ENCODE results near the gene DNAJC27. TPM values are rescaled to one million over a fixed set of nuclear protein-coding genes. Genes with fewer than 3 reads are reported as not detected.

Gene DNAJC27
- total and polyA plus RNA-seq, 2 of the 13 experiments (the other 11 are each of a cell fraction or from before 2014, with no cell fraction given) = 3.1 to 3.7 TPM

GRCh38 chr2:24971536-24972314 lies at the start of gene DNAJC27 (continued):
- peak; percentile 86; the same call in 1 of the 2 replicates for TF ChIP-seq GLI4 (CRISPR knock-in tag; IDR thresholded peaks at IDR 0.05; ENCODE audit: borderline replicate concordance)
- TF ChIP-seq NKX3-1 (CRISPR knock-in tag; IDR thresholded peaks at IDR 0.05) = no peak
- TF ChIP-seq NR0B2 (CRISPR knock-in tag; IDR thresholded peaks at IDR 0.05) = peak; percentile 91
- TF ChIP-seq KDM3A (CRISPR knock-in tag; IDR thresholded peaks at IDR 0.05; ENCODE audit: low read depth) = peak; percentile 71; the same call in 1 of the 2 replicates
- peak; percentile 88 for TF ChIP-seq MIER3 (CRISPR knock-in tag; IDR thresholded peaks at IDR 0.05; ENCODE audit: borderline replicate concordance)
- TF ChIP-seq KDM5A (IDR thresholded peaks at IDR 0.05; ENCODE audit: borderline replicate concordance, low read length) = peak; percentile 60
- TF ChIP-seq CAMTA2 (CRISPR knock-in tag; IDR thresholded peaks at IDR 0.05; ENCODE audit: borderline replicate concordance) = peak; percentile 54
- TF ChIP-seq RCOR2 (CRISPR knock-in tag; IDR thresholded peaks at IDR 0.05) = no peak; the same call in 1 of the 2 replicates
- peak; percentile 50; the same call in 1 of the 2 replicates for TF ChIP-seq SMAD9 (CRISPR knock-in tag; IDR thresholded peaks at IDR 0.05)
- TF ChIP-seq ISL2 (CRISPR knock-in tag; IDR thresholded peaks at IDR 0.05) = peak; percentile 71
- no peak for TF ChIP-seq MTF1 (CRISPR knock-in tag; IDR thresholded peaks at IDR 0.05)
- TF ChIP-seq SRSF4 (IDR thresholded peaks at IDR 0.05; ENCODE audit: low read depth, low read length, poor library complexity, severe bottlenecking) = no peak
- TF ChIP-seq WIZ (CRISPR knock-in tag; IDR thresholded peaks at IDR 0.05) = no peak; the same call in 1 of the 2 replicates
- TF ChIP-seq NFKBIZ (CRISPR knock-in tag; IDR thresholded peaks at IDR 0.05) = no peak; the same call in none of the 2 replicates
- peak; percentile 96 for TF ChIP-seq PBX2 (CRISPR knock-in tag; IDR thresholded peaks at IDR 0.05)
- TF ChIP-seq TERF1 (CRISPR knock-in tag; IDR thresholded peaks at IDR 0.05) = no peak
- peak; percentile 73 for TF ChIP-seq PHF21A (CRISPR knock-in tag; IDR thresholded peaks at IDR 0.05)
- peak; percentile 73 for TF ChIP-seq ZNF770 (CRISPR knock-in tag; IDR thresholded peaks at IDR 0.05)
- TF ChIP-seq ZNF747 (CRISPR knock-in tag; IDR thresholded peaks at IDR 0.05; ENCODE audit: borderline replicate concordance) = no peak
- TF ChIP-seq KAT7 (CRISPR knock-in tag; IDR thresholded peaks at IDR 0.05; ENCODE audit: borderline replicate concordance) = peak; percentile 63
- peak; percentile 33; the same call in 1 of the 2 replicates for TF ChIP-seq GMEB2 (CRISPR knock-in tag; IDR thresholded peaks at IDR 0.05; ENCODE audit: low read depth)
- no peak for TF ChIP-seq HNRNPH1 (optimal IDR thresholded peaks at IDR 0.05; ENCODE audit: low read depth, low read length)
- no peak for TF ChIP-seq PPARG (CRISPR knock-in tag; conservative IDR thresholded peaks at IDR 0.05)
- peak; percentile 30; the same call in 1 of the 2 replicates for TF ChIP-seq MIXL1 (CRISPR knock-in tag; IDR thresholded peaks at IDR 0.05)
- TF ChIP-seq DNMT3B (CRISPR knock-in tag; conservative IDR thresholded peaks at IDR 0.05) = peak; percentile 42; the same call in 1 of the 2 replicates
